HepG2 (cell line): ENCODE results near the gene DOK5. TPM values are rescaled to one million over a fixed set of nuclear protein-coding genes. Genes with fewer than 3 reads are reported as not detected.

Source experiments
- ATAC-seq: fragments of 200-7000 bp; cut with Tn5 transposase; 3 replicates; pipeline ENCODE4 v1.9.1; 2020; ENCODE audit warnings: mild to moderate bottlenecking, moderate library complexity
- BruUV-seq: library from RNA; stranded (reverse); fragments of 400-500 nt; replicated peaks from 2 replicates; lab custom pipeline; 2021; lab: Mats Ljungman, UMichigan
- CTCF ChIA-PET: fragments of 300-600 bp; formaldehyde crosslinking; extraction: SDS; loops from one replicate; lab custom pipeline; 2021; ENCODE audit warnings: low total read pairs, inconsistent platforms, low intra/inter-chr PET ratio; lab: Yijun Ruan, JAX
- POLR2A ChIA-PET: fragments of 350-600 bp; sonication (Branson Sonifier 250); formaldehyde crosslinking; loops from one replicate; lab custom pipeline; 2020; ENCODE audit warnings: antibody characterized with exemption, inconsistent platforms; lab: Yijun Ruan, JAX
- DNase-seq: peaks from one replicate; pipeline ENCODE4 v3.0.0-alpha.2; 2015; ENCODE audit warnings: low spot score
- FAIRE-seq: peaks from 3 replicates; lab custom pipeline; 2011; peaks lifted over from hg19 to GRCh38; lab: Jason Lieb, UNC
- H2AFZ ChIP-seq: one replicate; pipeline ENCODE4 v1.6.1; 2011; ENCODE audit warnings: low read length, inconsistent platforms
- H3K27ac ChIP-seq: fragments of 300-600 bp; 3 replicates; pipeline ENCODE4 v1.8.0; 2011; ENCODE audit warnings: mixed run types, mild to moderate bottlenecking, mixed read lengths, low read length, inconsistent platforms; ENCODE audit not compliant: insufficient read depth; ENCODE audit errors: extremely low read length
- H3K27me3 ChIP-seq, 2 experiments: fragments of 200-600 bp in 1 of 2; 2 replicates in 1 of 2; 3 replicates in 1 of 2; pipeline versions ENCODE4 v1.6.0 to v1.8.0; 2011; ENCODE audit warnings: low read length in 2 of 2, mild to moderate bottlenecking in 2 of 2, moderate library complexity in 2 of 2, inconsistent platforms in 1 of 2; ENCODE audit not compliant: insufficient read depth in 2 of 2, control insufficient read depth in 1 of 2
- H3K36me3 ChIP-seq, 2 experiments: fragments of 200-600 bp in 1 of 2; replicated peaks in 1 of 2; 2 replicates in 1 of 2; 3 replicates in 1 of 2; pipeline versions ENCODE4 v1.5.1 to v1.8.0; 2011; ENCODE audit warnings: low read length in 2 of 2, inconsistent platforms in 1 of 2; ENCODE audit not compliant: insufficient read depth in 2 of 2, control insufficient read depth in 1 of 2
- H3K4me1 ChIP-seq: 2 replicates; pipeline ENCODE4 v1.5.1; 2012; ENCODE audit warnings: low read length, inconsistent platforms; ENCODE audit not compliant: insufficient read depth
- H3K4me2 ChIP-seq: 2 replicates; pipeline ENCODE4 v1.6.0; 2011; ENCODE audit warnings: low read depth, low read length, inconsistent platforms
- H3K4me3 ChIP-seq, 3 experiments: fragments of 200-600 bp in 1 of 3; sonication (generic), shearing (Covaris generic) in 1 of 3; replicated peaks in 1 of 3; 2 replicates each; pipeline ENCODE4 v1.5.1; 2011 to 2016; ENCODE audit warnings: low read length in 3 of 3, inconsistent platforms in 2 of 3, low read depth in 2 of 3, mild to moderate bottlenecking in 2 of 3, control low read depth in 1 of 3, mixed read lengths in 1 of 3; ENCODE audit not compliant: insufficient read depth in 1 of 3
- H3K79me2 ChIP-seq: one replicate; pipeline ENCODE4 v1.6.1; 2011; ENCODE audit warnings: low read length, inconsistent platforms; ENCODE audit not compliant: insufficient read depth
- H3K9ac ChIP-seq: 2 replicates; pipeline ENCODE4 v1.6.0; 2011; ENCODE audit warnings: mild to moderate bottlenecking, low read depth, low read length, inconsistent platforms; ENCODE audit not compliant: insufficient read depth
- H3K9me3 ChIP-seq: 2 replicates; pipeline ENCODE4 v1.5.1; 2012; ENCODE audit warnings: mild to moderate bottlenecking, low read length
- H4K20me1 ChIP-seq: 2 replicates; pipeline ENCODE4 v1.6.0; 2011; ENCODE audit warnings: inconsistent platforms, mild to moderate bottlenecking, low read length, moderate library complexity; ENCODE audit not compliant: insufficient read depth
- ETV6 ChIP-seq: sonication (generic); formaldehyde crosslinking; conservative IDR thresholded peaks from 2 replicates; pipeline ENCODE4 v1.4.0; 2020; ENCODE audit warnings: missing genetic modification reagents
- FOXA1 ChIP-seq, 2 experiments: fragments of 450-650 bp in 1 of 2; sonication (generic) in 1 of 2; formaldehyde crosslinking in 1 of 2; IDR thresholded peaks; 2 replicates each; pipeline versions ENCODE4 v1.4.0 to v1.6.1; 2016 to 2020; ENCODE audit warnings: missing genetic modification reagents in 1 of 2
- GPN1 ChIP-seq: sonication (generic); formaldehyde crosslinking; IDR thresholded peaks from 2 replicates; pipeline ENCODE4 v1.5.1; 2020; ENCODE audit warnings: missing genetic modification reagents, borderline replicate concordance
- KAT7 ChIP-seq: IDR thresholded peaks from 2 replicates; pipeline ENCODE4 v1.6.1; 2018; ENCODE audit warnings: borderline replicate concordance, missing compliant biosample characterization
- NFATC3 ChIP-seq: sonication (generic); formaldehyde crosslinking; IDR thresholded peaks from 2 replicates; pipeline ENCODE4 v1.5.1; 2020; ENCODE audit warnings: mild to moderate bottlenecking, missing genetic modification reagents
- THAP9 ChIP-seq: sonication (generic); formaldehyde crosslinking; IDR thresholded peaks from 2 replicates; pipeline ENCODE4; 2020; ENCODE audit warnings: missing genetic modification reagents, mild to moderate bottlenecking, borderline replicate concordance
- ZNF768 ChIP-seq: sonication (generic); formaldehyde crosslinking; IDR thresholded peaks from 2 replicates; pipeline ENCODE4 v1.4.0; 2020; ENCODE audit warnings: missing genetic modification reagents
- ZNF790 ChIP-seq: sonication (generic); formaldehyde crosslinking; IDR thresholded peaks from 2 replicates; pipeline ENCODE4 v1.8.0; 2022; ENCODE audit warnings: missing genetic modification reagents, mild to moderate bottlenecking, borderline replicate concordance
- ZNF839 ChIP-seq: sonication (generic); formaldehyde crosslinking; IDR thresholded peaks from 2 replicates; pipeline ENCODE4 v1.4.0; 2020; ENCODE audit warnings: missing genetic modification reagents, mild to moderate bottlenecking, borderline replicate concordance
- ZSCAN31 ChIP-seq: sonication (generic); formaldehyde crosslinking; IDR thresholded peaks from 2 replicates; pipeline ENCODE4 v1.5.0; 2020; ENCODE audit warnings: low read depth, mild to moderate bottlenecking, missing genetic modification reagents
- WGBS: methylation state at CpG from one replicate; pipeline ENCODE4 v1.1.6; 2017; ENCODE audit warnings: low lambda C conversion rate; 5-methylcytosine and 5-hydroxymethylcytosine counted together
- in situ Hi-C: cut with HindIII; loops from 2 replicates; pipeline ENCODE4 v1.10.0; 2017; ENCODE audit warnings: low pct_unique_long_range_greater_than_20kb; ENCODE audit not compliant: extremely low pct_ligation_motif_present
- intact Hi-C: fragments of 100-400 bp; cut with micrococcal nuclease; formaldehyde crosslinking; loops from one replicate; pipeline ENCODE4 v1.10.0; 2022; ENCODE audit not compliant: unreplicated experiment
- polyA plus RNA-seq, 8 experiments: library from polyadenylated mRNA; depleted of rRNA in 3 of 8; stranded (reverse) in 7 of 8; unstranded in 1 of 8; fragments of >200 nt; fragmentation: Illumina TruSeq in 4 of 8; extraction: Trizol in 4 of 8; gene quantifications; 2 replicates each; pipeline versions ENCODE4 v1.2.1 to v1.2.3, GENCODE V29; 2011 to 2016; ENCODE audit warnings: low read depth in 4 of 8, missing spikeins in 1 of 8, mixed read lengths in 1 of 8; ENCODE audit not compliant: insufficient read depth in 1 of 8
- total RNA-seq, 5 experiments: library from RNA; depleted of rRNA; stranded (reverse); fragments of >200 nt; fragmentation: Illumina TruSeq; extraction: Trizol; gene quantifications; 2 replicates each; pipeline ENCODE4 v1.2.3, GENCODE V29; 2016; ENCODE audit warnings: low read depth in 1 of 5
- TF ChIP-seq, protein P1 (sequence below): sonication (generic); formaldehyde crosslinking; IDR thresholded peaks from 2 replicates; pipeline ENCODE4 v1.4.0; 2020; ENCODE audit warnings: missing genetic modification reagents, borderline replicate concordance

The DOK5 gene
- total and polyA plus RNA-seq, 2 of the 13 experiments (the other 11 are each of a cell fraction or from before 2014, with no cell fraction given), result not detected

- H3K36me3 ChIP-seq, result no peaks in the 10 kb centered on the region
- BruUV-seq, result no TSS peak
- no peak overlapping the region for H3K27ac ChIP-seq
- TF ChIP-seq, protein P1, sequence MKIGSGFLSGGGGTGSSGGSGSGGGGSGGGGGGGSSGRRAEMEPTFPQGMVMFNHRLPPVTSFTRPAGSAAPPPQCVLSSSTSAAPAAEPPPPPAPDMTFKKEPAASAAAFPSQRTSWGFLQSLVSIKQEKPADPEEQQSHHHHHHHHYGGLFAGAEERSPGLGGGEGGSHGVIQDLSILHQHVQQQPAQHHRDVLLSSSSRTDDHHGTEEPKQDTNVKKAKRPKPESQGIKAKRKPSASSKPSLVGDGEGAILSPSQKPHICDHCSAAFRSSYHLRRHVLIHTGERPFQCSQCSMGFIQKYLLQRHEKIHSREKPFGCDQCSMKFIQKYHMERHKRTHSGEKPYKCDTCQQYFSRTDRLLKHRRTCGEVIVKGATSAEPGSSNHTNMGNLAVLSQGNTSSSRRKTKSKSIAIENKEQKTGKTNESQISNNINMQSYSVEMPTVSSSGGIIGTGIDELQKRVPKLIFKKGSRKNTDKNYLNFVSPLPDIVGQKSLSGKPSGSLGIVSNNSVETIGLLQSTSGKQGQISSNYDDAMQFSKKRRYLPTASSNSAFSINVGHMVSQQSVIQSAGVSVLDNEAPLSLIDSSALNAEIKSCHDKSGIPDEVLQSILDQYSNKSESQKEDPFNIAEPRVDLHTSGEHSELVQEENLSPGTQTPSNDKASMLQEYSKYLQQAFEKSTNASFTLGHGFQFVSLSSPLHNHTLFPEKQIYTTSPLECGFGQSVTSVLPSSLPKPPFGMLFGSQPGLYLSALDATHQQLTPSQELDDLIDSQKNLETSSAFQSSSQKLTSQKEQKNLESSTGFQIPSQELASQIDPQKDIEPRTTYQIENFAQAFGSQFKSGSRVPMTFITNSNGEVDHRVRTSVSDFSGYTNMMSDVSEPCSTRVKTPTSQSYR (CRISPR knock-in tag), result no peak
- TF ChIP-seq NFATC3 (no peak), FOXA1 (IDR thresholded peaks at IDR 0.05) (no peak), FOXA1 (CRISPR knock-in tag; IDR thresholded peaks at IDR 0.05) (no peak), ZSCAN31 (CRISPR knock-in tag) (no peak), THAP9 (no peak), ZNF839 (CRISPR knock-in tag) (no peak), GPN1 (CRISPR knock-in tag) (no peak), ZNF768 (no peak), ETV6 (CRISPR knock-in tag) (no peak), ZNF790 (CRISPR knock-in tag) (no peak), KAT7 (CRISPR knock-in tag) (no peak)
- no peak overlapping the region for H3K4me3 ChIP-seq
- no peak for ATAC-seq
- no peak for FAIRE-seq
- no peaks in the 10 kb centered on the region for H3K4me1 ChIP-seq
- H3K27me3 ChIP-seq, result no peaks in the 10 kb centered on the region
- no peak overlapping the region for H3K9ac ChIP-seq
- no peaks in the 10 kb centered on the region for H3K9me3 ChIP-seq
- H2AFZ ChIP-seq, result no peak overlapping the region
- ChIA-PET CTCF (no interaction called here), POLR2A (no interaction called here)
- no peak overlapping the region for H3K4me2 ChIP-seq
- intact Hi-C loops (no loop called here), in situ Hi-C loops (no loop called here)
- no peaks in the 10 kb centered on the region for H4K20me1 ChIP-seq
- no peaks in the 10 kb centered on the region for H3K79me2 ChIP-seq
- DNase-seq, result no peak
- WGBS, result 7% methylated on average over 3 of the region's 3 CpGs
These were observed 109.8 kb downstream of the DOK5 start for GRCh38 chr20:54585217-54585616.
